Testis (tissue), 3 donors: Measurements from ENCODE around the gene IFT27. TPM values are rescaled to one million over a fixed set of nuclear protein-coding genes. Genes with fewer than 3 reads are reported as not detected.

Source experiments
- DNase-seq: peaks from one replicate; pipeline ENCODE4 v3.0.0-alpha.2; 2019
- H3K27ac ChIP-seq, 2 donors: fragments of 200-600 bp; sonication (generic); one replicate each; pipeline ENCODE4 v1.5.1; 2019
- H3K27me3 ChIP-seq: fragments of 200-600 bp; sonication (generic); one replicate; pipeline ENCODE4 v1.5.1; 2019
- H3K36me3 ChIP-seq: fragments of 200-600 bp; sonication (generic); one replicate; pipeline ENCODE4 v1.5.1; 2017; ENCODE audit warnings: low read depth; ENCODE audit errors: missing control alignments
- H3K4me1 ChIP-seq: fragments of 200-600 bp; sonication (generic); one replicate; pipeline ENCODE4 v1.5.1; 2019
- H3K4me3 ChIP-seq, 2 donors: fragments of 200-600 bp; sonication (generic); one replicate each; pipeline ENCODE4 v1.5.1; 2017 to 2019
- H3K9me3 ChIP-seq: fragments of 200-600 bp; sonication (generic); one replicate; pipeline ENCODE4 v1.5.1; 2017
- CTCF ChIP-seq, 3 experiments: fragments of 450-650 bp in 2 of 3; fragments of 200-600 bp in 1 of 3; sonication (generic) in 1 of 3; IDR thresholded peaks; one replicate each; pipeline ENCODE4 v1.5.1; 2016 to 2019; ENCODE audit warnings: antibody characterized with exemption in 3 of 3, mild to moderate bottlenecking in 2 of 3, moderate library complexity in 1 of 3
- POLR2A ChIP-seq: fragments of 450-650 bp; IDR thresholded peaks from one replicate; pipeline ENCODE4 v1.6.1; 2017; ENCODE audit warnings: antibody characterized with exemption, mild to moderate bottlenecking, moderate library complexity
- WGBS, 2 donors: methylation state at CpG; one replicate each; pipeline ENCODE4 v1.1.5; 2018; 5-methylcytosine and 5-hydroxymethylcytosine counted together
- intact Hi-C: fragments of 100-400 bp; cut with DNase I; formaldehyde crosslinking; loops from one replicate; pipeline ENCODE4 v1.15.1; 2023; ENCODE audit warnings: low total_unique reads
- polyA plus RNA-seq: library from polyadenylated mRNA; stranded (reverse); fragments of 350-450 nt; fragmentation: Illumina TruSeq; extraction: RNeasy Lipid Tissue Mini Kit (QIAGEN cat#74804); gene quantifications from one replicate; pipeline ENCODE4 v1.2.3, GENCODE V29; 2014; ENCODE audit warnings: low read depth, low replicate concordance; ENCODE audit not compliant: insufficient read depth
- total RNA-seq, 2 donors: library from RNA; depleted of rRNA; stranded (reverse); fragments of >200 nt; gene quantifications; one replicate each; pipeline ENCODE4 v1.2.3, GENCODE V29; 2016

IFT27 gene
- total and polyA plus RNA-seq, 3 donors from 2014 or later: 28.2 to 56.3 (median 32.4) TPM

DNA sequence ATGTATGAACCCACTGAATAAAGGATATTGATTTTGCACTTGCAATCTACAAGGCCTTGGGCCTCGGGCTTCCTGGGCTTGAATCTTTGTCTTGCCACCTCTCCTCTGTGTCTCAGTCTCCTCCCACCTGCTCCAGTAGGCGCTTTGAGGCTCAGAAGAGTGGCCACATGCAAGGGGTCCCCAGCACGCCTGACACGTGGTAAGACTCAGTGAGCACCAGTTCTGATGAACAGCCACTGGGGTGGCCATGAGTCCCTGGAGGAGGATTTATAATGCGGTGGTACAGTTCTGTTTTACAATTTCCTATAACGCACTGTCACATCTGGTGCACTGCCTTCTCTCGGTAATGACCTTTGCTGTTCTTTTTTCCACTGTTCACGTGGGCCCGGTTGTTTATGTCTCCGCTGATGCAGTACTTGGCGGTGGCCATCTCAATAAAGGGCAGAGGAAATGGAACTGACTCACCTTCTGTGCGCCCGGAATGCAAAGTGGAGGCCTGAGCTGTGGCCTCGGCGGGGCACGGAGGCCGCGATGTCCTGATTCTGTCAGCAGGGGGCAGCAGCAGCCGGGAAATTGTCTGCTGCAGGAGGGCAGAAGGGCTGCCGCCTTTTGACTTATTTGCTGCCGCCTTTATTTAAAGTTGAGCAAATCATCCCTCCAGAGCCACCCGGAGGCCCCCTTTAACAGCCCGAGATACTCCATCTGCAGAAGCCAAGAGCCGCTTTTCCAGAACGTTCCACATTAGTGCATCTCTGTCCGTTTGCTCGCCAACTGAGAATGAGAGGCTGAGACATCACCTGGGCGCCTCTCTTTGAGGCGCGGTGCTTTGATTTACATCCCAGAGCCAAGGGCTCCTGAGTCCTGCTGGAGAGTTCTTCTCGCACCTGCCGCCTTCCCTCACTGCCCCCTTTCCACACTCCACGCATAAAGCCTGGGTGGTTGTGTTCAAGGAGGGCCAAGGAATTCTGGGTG is 6.0 kb upstream of the IFT27 start:
- intact Hi-C loops: no loop called here
- Histone ChIP-seq H3K36me3 (no peaks in the 10 kb centered on the region), H3K4me3 (no peak overlapping the region), H3K9me3 (no peaks in the 10 kb centered on the region), H3K27me3 (no peaks in the 10 kb centered on the region), H3K27ac (no peak overlapping the region), H3K4me1 (no peaks in the 10 kb centered on the region)
- 17 to 21% methylated on average over 25 to 33 of the region's 33 CpGs for WGBS, 2 donors
- TF ChIP-seq CTCF (IDR thresholded peaks at IDR 0.05) (peak; percentile 56 to 88 (median 84)), POLR2A (no peak)
- DNase-seq: peak; percentile 81

DNA sequence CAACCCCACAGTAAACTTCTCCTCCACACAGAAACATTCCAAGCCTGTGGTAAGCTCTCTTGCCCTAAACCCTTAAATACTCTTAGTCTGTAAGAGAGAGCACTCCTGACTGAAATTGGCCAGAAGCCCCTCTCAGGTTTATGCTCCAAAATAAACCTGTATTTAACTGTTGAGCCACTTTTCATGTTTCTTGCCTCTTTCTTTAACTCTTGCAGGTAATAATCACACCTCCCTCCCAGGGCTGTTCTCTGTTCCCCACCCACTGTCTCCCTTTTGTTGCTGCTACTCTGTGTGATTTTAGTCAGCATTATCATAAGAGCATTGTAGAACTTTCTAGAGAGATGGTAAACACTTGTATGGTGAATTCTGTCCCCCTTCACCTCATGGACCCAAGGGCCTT is 2.1 kb upstream of the IFT27 start:
- intact Hi-C loops: no loop called here
- H3K4me3 ChIP-seq: no peak overlapping the region
- no peaks in the 10 kb centered on the region for H3K27me3 ChIP-seq
- no peak for DNase-seq
- no peaks in the 10 kb centered on the region for H3K36me3 ChIP-seq
- TF ChIP-seq POLR2A (no peak), CTCF (IDR thresholded peaks at IDR 0.05) (no peak)
- no peaks in the 10 kb centered on the region for H3K9me3 ChIP-seq
- H3K4me1 ChIP-seq: no peaks in the 10 kb centered on the region
- H3K27ac ChIP-seq: no peak overlapping the region

- Histone ChIP-seq H3K27ac (peak overlapping the region in 1 of 2 donors; percentile 44), H3K4me3 (peak overlapping the region; percentile 14 to 29), H3K27me3 (no peaks in the 10 kb centered on the region), H3K36me3 (no peaks in the 10 kb centered on the region), H3K9me3 (no peaks in the 10 kb centered on the region), H3K4me1 (no peaks in the 10 kb centered on the region)
- intact Hi-C loops: no loop called here
- DNase-seq: no peak
- TF ChIP-seq POLR2A (no peak), CTCF (IDR thresholded peaks at IDR 0.05) (no peak)
- WGBS, 2 donors: 39 to 45% methylated on average over 12 of the region's 12 CpGs
Measured at GRCh38 chr22:36776722-36777121, 803 bp upstream of the IFT27 start.

GRCh38 chr22:36775586-36775963 is 344 bp downstream of the IFT27 start:
- Histone ChIP-seq H3K27me3 (no peaks in the 10 kb centered on the region), H3K36me3 (no peaks in the 10 kb centered on the region), H3K4me3 (peak overlapping the region; percentile 77 to 86), H3K27ac (peak overlapping the region; percentile 46 to 82), H3K9me3 (no peaks in the 10 kb centered on the region), H3K4me1 (no peaks in the 10 kb centered on the region)
- 0% methylated on average over 2 to 23 of the region's 23 CpGs for WGBS, 2 donors
- TF ChIP-seq POLR2A: no peak
- no peak for TF ChIP-seq CTCF (IDR thresholded peaks at IDR 0.05)
- intact Hi-C loops: no loop called here
- peak; percentile 62 for DNase-seq
